GM23248 (cell line): ENCODE data around the gene PALD1.

Experiments
- EZH2 ChIP-seq: fragments of 200-600 bp; sonication (generic); IDR thresholded peaks from 2 replicates; pipeline ENCODE4 v1.6.1; 2018; ENCODE audit warnings: antibody characterized with exemption, mild to moderate bottlenecking; ENCODE audit not compliant: insufficient read depth, poor library complexity, severe bottlenecking
- EZH2phosphoT487 ChIP-seq: fragments of 200-600 bp; sonication (generic); IDR thresholded peaks from 2 replicates; pipeline ENCODE4 v1.6.1; 2018; ENCODE audit warnings: antibody characterized with exemption, moderate library complexity, mild to moderate bottlenecking, low read depth; ENCODE audit not compliant: insufficient read depth

DNA sequence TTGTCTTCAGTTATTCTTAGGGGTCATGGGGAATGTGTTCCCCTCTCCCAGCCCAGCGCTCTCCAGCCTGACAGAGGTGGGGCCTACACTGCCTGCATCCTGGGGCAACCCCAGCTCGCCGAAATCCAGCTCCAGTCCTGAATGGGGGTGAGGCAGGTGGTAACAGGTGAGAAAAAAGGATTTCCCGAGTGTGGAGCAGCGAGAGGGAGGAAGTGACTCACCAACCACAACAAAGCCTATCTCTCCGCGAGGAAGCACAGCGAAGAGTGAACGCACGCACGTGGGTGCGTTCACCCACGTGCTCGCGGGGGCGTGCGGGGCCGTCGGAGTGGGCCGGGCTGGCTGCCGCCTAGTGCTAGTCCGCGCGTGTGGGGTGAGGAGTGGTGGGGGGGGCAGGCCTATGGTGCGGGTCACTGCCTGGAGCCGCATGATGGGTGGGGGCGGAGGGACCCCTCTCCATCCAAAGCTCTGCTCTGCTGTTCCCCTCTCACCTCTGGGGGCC is 855 bp upstream of the PALD1 start:
- TF ChIP-seq EZH2 (no peak), EZH2phosphoT487 (no peak)
